PC-3 (cell line): ENCODE measurements around the gene STX16. TPM values are rescaled to one million over a fixed set of nuclear protein-coding genes. Genes with fewer than 3 reads are reported as not detected.

Experiments
- ATAC-seq: fragments of 200-7000 bp; cut with Tn5 transposase; 2 replicates; pipeline ENCODE4 v1.9.1; 2020; ENCODE audit warnings: mild to moderate bottlenecking, moderate library complexity
- BruUV-seq: library from RNA; stranded (reverse); fragments of 400-500 nt; replicated peaks from 2 replicates; lab custom pipeline; 2021; lab: Mats Ljungman, UMichigan
- CTCF ChIA-PET: fragments of 300-600 bp; sonication (Branson Sonifier 250); formaldehyde crosslinking; loops from one replicate; lab custom pipeline; 2022; ENCODE audit warnings: antibody characterized with exemption; lab: Charles Lee
- POLR2A ChIA-PET: fragments of 300-600 bp; sonication (Branson Sonifier 250); formaldehyde crosslinking; loops from one replicate; lab custom pipeline; 2022; ENCODE audit warnings: antibody characterized with exemption; ENCODE audit not compliant: unreplicated experiment; lab: Charles Lee
- DNase-seq: peaks from one replicate; pipeline ENCODE4 v3.0.0-alpha.2; 2015
- H2AFZ ChIP-seq: fragments of 300-600 bp; sonication (generic); 2 replicates; pipeline ENCODE4 v1.6.0; 2016; ENCODE audit warnings: antibody characterized with exemption, low read length
- H3F3A ChIP-seq: fragments of 300-600 bp; sonication (generic); one replicate; pipeline ENCODE4 v1.6.0; 2017; ENCODE audit warnings: antibody characterized with exemption, low read length, control low read depth, mild to moderate bottlenecking; ENCODE audit not compliant: unreplicated experiment
- H3K27ac ChIP-seq: fragments of 300-600 bp; sonication (generic); 2 replicates; pipeline ENCODE4 v1.5.1; 2016; ENCODE audit warnings: mild to moderate bottlenecking, low read length
- H3K27me3 ChIP-seq: fragments of 300-600 bp; sonication (generic); 2 replicates; pipeline ENCODE4 v1.6.1; 2016; ENCODE audit warnings: low read length, mixed read lengths
- H3K36me3 ChIP-seq: fragments of 300-600 bp; sonication (generic); 2 replicates; pipeline ENCODE4 v1.6.1; 2016; ENCODE audit warnings: low read depth, mixed run types, low read length, mixed read lengths
- H3K4me1 ChIP-seq: fragments of 300-600 bp; sonication (generic); 2 replicates; pipeline ENCODE4 v1.5.1; 2016; ENCODE audit warnings: low read length; ENCODE audit not compliant: insufficient read depth
- H3K4me2 ChIP-seq: fragments of 300-600 bp; sonication (generic); 2 replicates; pipeline ENCODE4 v1.6.0; 2016; ENCODE audit warnings: low read length
- H3K4me3 ChIP-seq: fragments of 300-600 bp; sonication (generic); 2 replicates; pipeline ENCODE4 v1.5.1; 2016; ENCODE audit warnings: mild to moderate bottlenecking, low read length, mixed read lengths
- H3K79me2 ChIP-seq: fragments of 300-600 bp; sonication (generic); 2 replicates; pipeline ENCODE4 v1.6.1; 2017; ENCODE audit warnings: low read length, mixed read lengths
- H3K9ac ChIP-seq: fragments of 300-600 bp; sonication (generic); 2 replicates; pipeline ENCODE4 v1.6.0; 2016; ENCODE audit warnings: mild to moderate bottlenecking, low read length
- H3K9me2 ChIP-seq: fragments of 300-600 bp; sonication (generic); replicated peaks from 2 replicates; pipeline ENCODE4 v1.6.1; 2016; ENCODE audit warnings: mixed run types, low read length, mixed read lengths
- H3K9me3 ChIP-seq: fragments of 300-600 bp; sonication (generic); 2 replicates; pipeline ENCODE4 v1.6.1; 2016; ENCODE audit warnings: low read length, mixed read lengths
- H4K20me1 ChIP-seq: fragments of 300-600 bp; sonication (generic); 2 replicates; pipeline ENCODE4 v1.6.1; 2016; ENCODE audit warnings: low read length, mixed read lengths
- CTCF ChIP-seq: fragments of 300-600 bp; sonication (generic); conservative IDR thresholded peaks from 2 replicates; pipeline ENCODE4 v1.5.1; 2017; ENCODE audit warnings: antibody characterized with exemption, low read depth, mild to moderate bottlenecking, low read length
- EZH2 ChIP-seq: fragments of 300-600 bp; sonication (generic); IDR thresholded peaks from one replicate; pipeline ENCODE4 v1.6.1; 2017; ENCODE audit warnings: antibody characterized with exemption, mild to moderate bottlenecking, low read length; ENCODE audit not compliant: unreplicated experiment
- EZH2phosphoT487 ChIP-seq: fragments of 300-600 bp; sonication (generic); IDR thresholded peaks from 2 replicates; pipeline ENCODE4 v1.6.1; 2018; ENCODE audit warnings: mild to moderate bottlenecking, antibody characterized with exemption, low read length, borderline replicate concordance
- intact Hi-C: fragments of 100-400 bp; cut with micrococcal nuclease; formaldehyde crosslinking; loops from 2 replicates; pipeline ENCODE4 v1.9.0; 2023
- total RNA-seq: library from RNA; depleted of rRNA; stranded (reverse); fragments of >200 nt; gene quantifications from 2 replicates; pipeline ENCODE4 v1.2.3, GENCODE V29; 2014

Gene STX16
- total RNA-seq, 1 experiment from 2014 or later = 44.2 TPM

GRCh38 chr20:58603721-58604120 is 47.4 kb upstream of the STX16 start:
- Histone ChIP-seq H3F3A (no peaks in the 10 kb centered on the region), H3K79me2 (no peaks in the 10 kb centered on the region), H3K9me2 (no peaks in the 10 kb centered on the region), H3K4me1 (no peaks in the 10 kb centered on the region), H3K36me3 (no peaks in the 10 kb centered on the region), H3K4me3 (no peak overlapping the region), H3K4me2 (no peak overlapping the region), H3K9me3 (no peaks in the 10 kb centered on the region), H3K9ac (no peak overlapping the region), H4K20me1 (no peaks in the 10 kb centered on the region), H2AFZ (no peak overlapping the region), H3K27ac (no peak overlapping the region), H3K27me3 (no peaks in the 10 kb centered on the region)
- CTCF ChIA-PET = no interaction called here
- no peak for ATAC-seq
- no peak for DNase-seq
- no TSS peak for BruUV-seq
- TF ChIP-seq EZH2 = no peak
- intact Hi-C loops = no loop called here
- POLR2A ChIA-PET = no interaction called here

DNA sequence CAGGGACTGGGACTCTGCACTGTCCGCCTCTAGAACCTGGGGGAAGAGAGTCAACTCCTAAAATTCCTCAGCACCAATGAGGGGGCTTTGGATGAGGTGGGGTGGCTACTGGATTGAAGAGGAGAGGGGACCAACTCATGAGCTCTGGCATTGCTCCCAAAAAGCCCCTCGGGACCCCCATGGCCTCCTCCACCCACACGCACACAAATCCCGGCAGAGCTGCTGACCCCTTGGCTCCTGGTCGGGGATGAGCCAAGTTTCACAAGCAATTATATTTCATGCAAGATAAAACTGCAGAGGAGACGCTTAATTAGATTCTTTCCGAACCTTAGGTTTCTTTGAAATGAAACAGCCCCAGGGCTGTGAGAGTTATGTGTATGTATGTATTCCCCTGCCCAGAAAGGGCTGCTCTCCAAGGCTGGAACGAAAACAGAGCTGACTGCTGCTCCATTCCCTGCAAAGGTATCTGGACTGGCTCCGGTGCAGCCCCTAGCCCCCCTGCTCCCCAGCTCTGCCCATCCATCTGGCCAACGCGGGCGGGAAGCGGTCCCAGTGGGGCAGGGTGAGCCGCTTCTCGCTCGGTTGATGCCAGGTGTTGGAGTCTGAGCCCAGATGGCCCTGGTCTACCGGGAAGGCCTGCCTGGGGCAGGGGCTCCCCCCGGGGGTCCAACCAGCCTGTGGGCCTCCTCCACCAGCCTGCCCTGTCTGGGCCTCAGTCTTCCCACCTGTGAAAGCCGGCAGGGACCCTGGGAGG is 46.8 kb upstream of the STX16 start:
- no peak overlapping the region for H3K27ac ChIP-seq
- no peak overlapping the region for H3K9ac ChIP-seq
- CTCF ChIA-PET = no interaction called here
- no peaks in the 10 kb centered on the region for H3K9me2 ChIP-seq
- H3K4me1 ChIP-seq = no peaks in the 10 kb centered on the region
- BruUV-seq = no TSS peak
- no peaks in the 10 kb centered on the region for H4K20me1 ChIP-seq
- no peaks in the 10 kb centered on the region for H3K27me3 ChIP-seq
- H3F3A ChIP-seq = no peaks in the 10 kb centered on the region
- ATAC-seq (no peak), DNase-seq (no peak)
- no peak overlapping the region for H3K4me2 ChIP-seq
- H3K9me3 ChIP-seq = no peaks in the 10 kb centered on the region
- intact Hi-C loops = no loop called here
- TF ChIP-seq EZH2phosphoT487 (no peak), EZH2 (no peak), CTCF (no peak)
- H3K4me3 ChIP-seq = no peak overlapping the region
- no peaks in the 10 kb centered on the region for H3K36me3 ChIP-seq
- H2AFZ ChIP-seq = no peak overlapping the region
- POLR2A ChIA-PET = no interaction called here
- no peaks in the 10 kb centered on the region for H3K79me2 ChIP-seq

- Histone ChIP-seq H3K27me3 (no peaks in the 10 kb centered on the region), H4K20me1 (no peaks in the 10 kb centered on the region), H3K9me3 (no peaks in the 10 kb centered on the region), H3F3A (no peaks in the 10 kb centered on the region), H3K27ac (no peak overlapping the region), H3K9me2 (no peaks in the 10 kb centered on the region), H3K79me2 (no peaks in the 10 kb centered on the region), H3K36me3 (no peaks in the 10 kb centered on the region), H2AFZ (no peak overlapping the region), H3K9ac (no peak overlapping the region), H3K4me2 (no peak overlapping the region), H3K4me3 (no peak overlapping the region), H3K4me1 (peaks cover 5% of the 10 kb centered on the region)
- POLR2A ChIA-PET = no interaction called here
- no peak for TF ChIP-seq EZH2
- no peak for TF ChIP-seq CTCF
- no peak for TF ChIP-seq EZH2phosphoT487
- CTCF ChIA-PET = no interaction called here
- BruUV-seq = no TSS peak
- ATAC-seq (no peak; the same call in 1 of the 2 replicates), DNase-seq (no peak)
- intact Hi-C loops = no loop called here
Observed at GRCh38 chr20:58605292-58606065, 45.6 kb upstream of the STX16 start.
